Measurements from ENCODE around the gene PHOX2B. TPM values are rescaled to one million over a fixed set of nuclear protein-coding genes. Genes with fewer than 3 reads are reported as not detected.

The PHOX2B gene
- total and polyA plus RNA-seq, 2 of the 13 experiments (the other 11 are each of a cell fraction or from before 2014, with no cell fraction given): not detected

- no peak for TF ChIP-seq SMAD9 (CRISPR knock-in tag; IDR thresholded peaks at IDR 0.05)
- TF ChIP-seq ZNF589 (CRISPR knock-in tag; conservative IDR thresholded peaks at IDR 0.05): no peak
- TF ChIP-seq AHDC1 (CRISPR knock-in tag; IDR thresholded peaks at IDR 0.05; ENCODE audit: borderline replicate concordance): no peak
- TF ChIP-seq SALL1 (CRISPR knock-in tag; IDR thresholded peaks at IDR 0.05): no peak
- no peak for TF ChIP-seq CHD2 (IDR thresholded peaks at IDR 0.05; ENCODE audit: low read depth, low read length)
- no peak for TF ChIP-seq ESRRA (CRISPR knock-in tag; IDR thresholded peaks at IDR 0.05; ENCODE audit: low read depth)
- TF ChIP-seq PTBP1 (IDR thresholded peaks at IDR 0.05; ENCODE audit: low read depth, low read length, poor library complexity, severe bottlenecking): no peak
- no peak for TF ChIP-seq HMG20B (CRISPR knock-in tag; conservative IDR thresholded peaks at IDR 0.05)
These were observed at the start of gene PHOX2B (continued) for GRCh38 chr4:41748571-41749475.

Measured in HepG2 (cell line).